HL-60 (cell line): Measurements from ENCODE around the gene LITAFD.
A peak's percentile ranks its signal among the peaks of the same experiment; 100 is the strongest.

Experiments used
- CTCF ChIP-seq: IDR thresholded peaks from one replicate; pipeline ENCODE4 v1.5.1; 2011; ENCODE audit warnings: low read length, control low read depth, inconsistent platforms; ENCODE audit not compliant: insufficient read depth
- POLR2AphosphoS5 ChIP-seq: IDR thresholded peaks from 2 replicates; pipeline ENCODE4 v1.6.1; 2012; ENCODE audit warnings: low read depth
- SPI1 ChIP-seq: IDR thresholded peaks from 2 replicates; pipeline ENCODE4 v1.6.1; 2012; ENCODE audit warnings: low read depth, mild to moderate bottlenecking, borderline replicate concordance

DNA sequence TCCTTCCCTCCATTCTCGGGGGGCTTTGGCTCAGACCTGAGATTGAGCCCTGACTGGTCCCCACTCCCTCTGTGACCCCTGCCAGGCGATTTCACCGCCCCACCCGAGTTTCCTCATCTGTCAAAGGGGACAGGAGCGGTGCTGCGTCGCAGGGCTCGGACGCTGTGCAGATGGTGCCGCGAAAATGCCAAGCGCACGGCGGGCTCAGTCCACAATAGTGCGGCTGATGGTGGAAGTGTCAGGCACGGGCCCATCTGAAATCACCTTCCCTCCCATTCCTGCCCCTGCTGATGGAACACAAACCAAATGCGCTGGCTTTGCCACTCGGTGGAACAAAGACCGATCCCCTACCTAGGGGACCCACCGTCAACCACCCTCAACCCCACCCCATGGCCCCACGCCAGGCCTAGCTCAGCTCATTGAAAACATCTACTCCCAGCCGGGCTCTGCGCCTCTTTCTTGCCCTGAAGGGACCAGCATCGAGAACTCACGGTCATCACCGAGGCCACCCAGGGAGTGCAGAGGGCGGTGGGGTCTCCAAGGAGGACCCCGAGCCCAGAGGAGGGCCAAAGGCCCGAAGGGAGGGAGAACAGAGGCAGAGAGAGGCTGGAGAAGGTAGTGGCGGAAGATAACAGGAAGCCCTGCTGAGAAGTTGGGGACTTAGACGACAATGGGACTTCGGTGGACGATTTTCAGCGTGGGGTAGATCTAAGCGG is 14.8 kb upstream of the LITAFD start:
- TF ChIP-seq CTCF (no peak), SPI1 (0 out of 2 replicates have a peak, but pooled peaks have one; percentile 8), POLR2AphosphoS5 (no peak)
